Measurements from ENCODE around the gene RRAS2.

GRCh38 chr11:14299921-14300320 lies 59.1 kb downstream of the RRAS2 start:
- TF ChIP-seq CDX4 (CRISPR knock-in tag; IDR thresholded peaks at IDR 0.05; ENCODE audit: borderline replicate concordance): no peak
- TF ChIP-seq SMAD3 (CRISPR knock-in tag; IDR thresholded peaks at IDR 0.05; ENCODE audit: borderline replicate concordance): no peak
- no peak for TF ChIP-seq CTCF (IDR thresholded peaks at IDR 0.05)
- no peak for TF ChIP-seq NR2C2 (CRISPR knock-in tag; IDR thresholded peaks at IDR 0.05)
- no peak for TF ChIP-seq JUN (CRISPR knock-in tag; IDR thresholded peaks at IDR 0.05)
- TF ChIP-seq MAX (CRISPR knock-in tag; IDR thresholded peaks at IDR 0.05): no peak
- no peak for TF ChIP-seq FOXK1 (CRISPR knock-in tag; IDR thresholded peaks at IDR 0.05)

Measured in WTC11 (cell line).